ENCODE results near the gene CCT2.

The CCT2 gene

DNA sequence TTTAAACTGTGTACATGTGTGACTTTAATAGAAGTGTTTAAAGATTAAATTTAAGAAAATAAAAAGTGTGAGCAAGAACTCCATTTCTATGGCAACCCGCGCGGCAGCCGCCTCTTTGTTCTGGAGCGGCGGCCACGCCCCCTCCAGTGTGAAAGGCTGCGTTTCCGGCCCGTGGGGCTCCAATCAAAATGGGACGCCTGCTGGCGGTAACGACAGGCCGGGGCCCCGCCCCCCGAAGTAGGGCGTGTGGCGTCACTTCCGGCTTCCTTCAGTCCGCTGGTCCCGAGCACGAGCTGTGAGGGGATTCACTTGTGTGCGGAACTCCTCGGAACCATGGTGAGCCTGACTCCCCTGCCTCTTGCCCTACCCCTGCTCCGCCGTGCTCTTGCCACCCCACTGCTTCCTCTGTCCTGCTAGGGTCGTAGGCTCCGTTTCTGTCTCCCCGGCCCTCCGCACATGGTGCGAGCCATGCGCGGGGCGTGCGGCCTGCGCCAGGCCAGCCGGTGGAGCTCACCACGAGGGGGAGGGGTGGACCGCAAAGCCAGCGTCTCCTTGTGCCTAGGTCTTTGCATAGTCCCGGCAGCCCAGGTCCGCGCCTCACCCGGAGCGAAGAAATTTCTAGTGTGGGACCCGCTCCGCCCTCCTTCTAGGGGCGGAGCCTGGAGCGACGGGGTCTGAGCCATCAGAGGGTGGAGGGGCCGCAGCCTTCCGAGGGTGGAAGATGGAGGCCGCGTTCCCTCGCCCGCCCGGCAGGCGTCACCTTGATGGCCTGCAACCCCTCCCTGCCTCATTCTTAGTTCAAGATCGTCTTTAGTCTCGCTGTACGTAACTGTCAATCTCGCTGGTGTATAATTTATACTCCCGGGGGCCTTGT, at the start of gene CCT2:
Gene CCT2, plus strand, starts transcription at position 271 of the 874 bp plus-strand sequence. Its CDS starts 63 bp downstream, at position 334.
- peak; percentile 97 for DNase-seq

DNA sequence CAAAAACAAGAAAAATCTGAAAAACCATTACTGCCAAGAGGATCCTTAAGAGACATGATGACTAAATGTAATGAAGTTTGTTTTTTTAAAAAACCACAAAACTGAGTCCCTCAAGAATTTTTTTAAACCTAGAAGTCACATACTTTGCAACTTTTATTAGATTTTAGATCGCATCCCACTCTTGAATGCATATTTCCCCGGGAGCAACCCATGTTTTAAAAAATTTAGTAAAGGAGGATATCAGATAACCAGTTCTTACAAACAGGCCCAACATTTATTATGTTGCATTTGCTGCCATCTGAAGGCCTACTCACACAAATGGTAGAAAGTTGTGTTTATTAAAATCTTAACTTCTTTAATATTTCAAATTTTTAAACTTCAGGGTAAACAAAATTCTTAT, 44.3 kb upstream of the CCT2 start:
- no peak for DNase-seq

DNA sequence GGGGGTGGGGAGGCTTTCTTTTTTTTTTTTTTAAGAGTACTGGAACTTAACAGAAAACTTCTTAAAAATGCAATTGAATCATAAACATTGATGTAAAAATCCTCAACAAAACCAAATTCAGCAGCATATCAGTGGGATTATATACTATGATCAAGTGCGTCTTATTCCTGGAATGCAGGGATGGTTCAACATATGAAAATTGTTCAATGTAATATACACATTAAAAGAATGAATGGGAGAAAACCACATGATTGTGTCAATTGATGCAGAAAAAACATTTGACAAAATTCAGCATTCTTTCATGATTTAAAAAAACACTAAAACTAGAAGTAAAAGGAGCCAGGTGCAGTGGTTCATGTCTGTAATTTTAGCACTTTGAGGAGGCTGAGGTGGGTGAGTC, 41.2 kb upstream of the CCT2 start:
- DNase-seq: no peak

DNA sequence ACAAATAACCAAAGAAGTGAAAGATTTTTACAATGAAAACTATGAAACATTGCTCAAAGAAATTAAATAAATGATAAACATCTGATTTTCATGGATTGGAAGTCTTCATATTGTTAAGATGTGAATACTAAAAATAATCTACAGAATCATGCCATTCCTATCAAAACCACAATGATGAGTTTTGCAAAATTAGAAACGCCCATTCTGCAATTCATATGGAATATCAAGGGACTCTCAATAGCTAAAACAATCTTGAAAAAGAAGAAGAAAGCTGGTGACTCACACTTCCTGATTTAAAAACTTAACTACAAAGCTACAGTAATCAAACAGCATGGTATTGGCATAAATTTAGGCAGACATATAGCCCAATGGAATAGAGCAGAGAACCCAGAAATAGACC, 40.2 kb upstream of the CCT2 start:
- no peak for DNase-seq

DNA sequence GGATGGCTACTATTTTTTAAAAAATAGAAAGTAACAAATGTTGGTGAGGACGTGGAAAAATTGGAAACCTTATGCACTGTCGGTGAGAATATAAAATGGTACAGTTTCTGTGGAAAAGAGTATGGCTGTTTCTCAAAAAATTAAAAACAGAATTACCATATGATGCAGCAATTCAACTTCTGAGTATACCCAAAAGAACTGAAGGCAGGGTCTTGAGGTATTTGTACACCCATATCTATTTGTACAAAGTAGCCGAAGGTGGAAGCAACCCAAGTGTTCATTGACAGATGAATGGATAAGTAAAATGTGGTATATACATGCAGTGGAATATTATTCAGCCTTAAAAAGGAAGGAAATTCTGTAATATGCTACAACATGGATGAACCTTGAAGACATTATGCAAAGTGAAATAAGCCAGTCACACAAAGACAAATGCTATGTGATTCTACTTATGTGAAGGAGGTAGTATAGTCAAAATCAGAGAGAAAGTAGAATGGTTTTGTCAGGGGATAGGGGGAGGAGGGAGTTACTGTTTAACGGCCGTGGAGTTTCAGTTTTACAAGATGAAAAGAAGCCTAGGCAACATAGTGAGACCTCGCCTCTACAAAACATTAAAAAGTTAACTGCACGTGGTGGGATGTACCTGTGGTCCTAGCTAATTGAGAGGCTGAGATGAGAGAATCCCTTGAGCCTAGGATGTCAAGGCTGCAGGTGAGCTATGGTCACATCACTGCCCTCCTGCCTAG, 38.4 kb upstream of the CCT2 start:
- DNase-seq: no peak

DNA sequence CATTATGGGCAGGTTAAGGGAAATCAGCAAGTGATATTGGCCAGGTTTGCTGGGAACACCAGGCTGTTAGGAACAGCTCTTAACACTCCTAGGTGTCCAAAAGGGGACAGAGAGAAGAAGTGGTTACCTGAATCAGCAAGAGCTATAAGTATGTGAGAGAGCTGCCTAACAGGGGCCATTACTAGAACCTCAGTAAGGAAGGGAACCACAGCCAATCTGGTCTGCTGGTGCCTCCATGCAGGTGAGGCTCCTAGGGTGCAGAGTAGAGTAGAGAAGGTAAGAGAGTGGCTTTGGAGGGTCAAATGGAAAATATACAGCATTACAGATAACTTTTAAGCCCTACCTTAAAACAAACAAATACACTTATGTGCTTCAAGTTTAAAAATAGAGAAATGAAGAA, 36.6 kb upstream of the CCT2 start:
- no peak for DNase-seq

DNA sequence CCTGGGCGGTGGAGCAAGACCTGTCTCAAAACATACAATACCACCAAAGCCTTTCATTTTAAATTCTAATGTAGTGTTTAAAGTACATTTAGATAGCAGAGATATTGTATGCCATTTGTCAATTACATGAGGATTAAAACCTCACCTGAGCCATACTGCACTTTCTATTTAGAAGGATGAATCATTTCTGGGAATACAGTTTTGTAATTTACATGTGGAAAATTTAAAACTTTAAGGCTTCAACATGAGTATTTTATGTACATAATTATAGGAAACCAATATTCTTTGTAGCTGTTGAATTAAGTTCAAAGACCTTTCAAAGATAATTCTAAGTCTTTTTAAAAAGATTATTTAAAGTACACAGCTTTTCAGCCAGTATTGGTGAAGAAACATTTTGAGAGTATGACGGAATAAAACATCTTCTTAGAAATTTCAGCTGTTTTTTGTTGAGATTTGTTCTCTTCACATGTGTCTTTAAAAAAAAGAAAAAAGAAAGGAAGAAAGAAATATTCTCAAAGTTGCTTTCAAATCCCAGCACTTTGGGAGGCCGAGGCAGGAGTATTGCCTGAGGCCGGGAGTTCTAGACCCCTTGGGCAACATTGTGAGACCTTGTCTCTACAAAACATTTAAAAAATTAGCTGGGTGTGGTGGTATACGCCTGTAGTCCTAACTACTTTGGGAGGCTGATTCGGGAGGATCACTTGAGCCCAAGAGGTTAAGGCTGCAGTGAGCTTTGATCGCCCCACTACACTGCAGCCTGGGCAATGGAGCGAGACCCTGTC, 34.5 kb upstream of the CCT2 start:
- DNase-seq: no peak

DNA sequence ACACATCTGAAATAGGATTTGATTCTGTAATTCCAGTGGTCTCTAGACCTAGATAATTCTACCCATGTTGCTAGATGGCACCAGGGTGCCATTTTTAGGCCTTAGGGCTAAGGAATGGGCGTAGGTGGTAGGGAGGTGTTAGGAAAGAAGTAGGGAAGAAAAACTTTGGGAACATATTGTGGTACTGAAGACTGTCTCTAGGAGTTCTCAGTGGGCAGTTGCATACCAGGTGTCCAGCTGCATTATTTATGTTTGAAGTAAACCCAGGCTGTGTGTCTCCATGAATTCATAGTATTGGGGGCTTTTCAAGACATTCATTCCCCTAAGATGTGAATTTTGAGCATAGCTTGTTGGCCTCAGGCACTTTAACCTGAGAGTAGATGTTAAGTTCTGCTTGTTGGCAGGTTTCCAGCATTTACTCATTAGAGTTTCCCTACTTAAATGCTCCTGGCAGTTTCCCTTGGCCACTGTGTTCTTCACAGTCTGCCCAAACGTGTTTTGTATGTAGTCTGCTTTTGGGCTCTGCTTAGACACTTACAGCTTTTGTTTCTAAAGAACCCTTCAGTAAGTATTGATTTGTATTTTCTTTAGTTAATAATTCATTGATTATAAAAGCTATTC, 31.5 kb upstream of the CCT2 start:
- DNase-seq: peak; percentile 15

DNA sequence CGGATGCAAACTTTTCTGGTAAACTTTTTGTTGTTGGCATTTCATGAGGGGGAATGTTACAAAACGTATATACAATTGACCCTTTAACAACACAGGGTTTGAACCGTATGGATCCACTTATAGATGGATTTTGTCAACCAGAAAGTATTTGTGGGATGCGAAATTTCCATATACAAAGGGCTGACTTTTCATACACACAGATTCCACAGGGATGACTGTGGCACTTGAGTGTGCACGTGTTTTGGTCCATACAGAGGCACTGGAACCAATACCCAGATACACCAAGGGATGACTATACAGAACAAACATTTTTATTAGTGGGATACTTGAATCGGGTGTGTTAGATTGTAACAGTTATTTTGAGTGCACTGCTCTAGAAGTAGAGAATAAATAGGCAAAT, 29.8 kb upstream of the CCT2 start:
- DNase-seq: no peak

DNA sequence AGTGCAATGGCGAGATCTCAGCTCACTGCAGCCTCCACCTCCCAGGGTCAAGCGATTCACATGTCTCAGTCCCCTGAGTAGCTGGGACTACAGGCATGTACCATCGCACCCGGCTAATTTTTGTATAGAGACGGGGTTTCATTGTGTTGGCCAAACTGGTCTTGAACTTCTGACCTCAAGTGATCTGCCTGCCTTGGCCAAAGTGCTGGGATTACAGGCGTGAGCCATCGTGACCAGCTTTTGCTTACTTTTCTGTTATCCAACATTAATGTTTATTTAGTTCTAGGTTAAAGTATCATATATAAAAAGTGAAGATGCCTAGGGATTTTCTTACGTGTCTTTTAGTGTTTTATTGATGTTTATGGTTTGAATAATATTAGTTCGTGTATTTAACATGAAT, 28.9 kb upstream of the CCT2 start:
- no peak for DNase-seq

DNA sequence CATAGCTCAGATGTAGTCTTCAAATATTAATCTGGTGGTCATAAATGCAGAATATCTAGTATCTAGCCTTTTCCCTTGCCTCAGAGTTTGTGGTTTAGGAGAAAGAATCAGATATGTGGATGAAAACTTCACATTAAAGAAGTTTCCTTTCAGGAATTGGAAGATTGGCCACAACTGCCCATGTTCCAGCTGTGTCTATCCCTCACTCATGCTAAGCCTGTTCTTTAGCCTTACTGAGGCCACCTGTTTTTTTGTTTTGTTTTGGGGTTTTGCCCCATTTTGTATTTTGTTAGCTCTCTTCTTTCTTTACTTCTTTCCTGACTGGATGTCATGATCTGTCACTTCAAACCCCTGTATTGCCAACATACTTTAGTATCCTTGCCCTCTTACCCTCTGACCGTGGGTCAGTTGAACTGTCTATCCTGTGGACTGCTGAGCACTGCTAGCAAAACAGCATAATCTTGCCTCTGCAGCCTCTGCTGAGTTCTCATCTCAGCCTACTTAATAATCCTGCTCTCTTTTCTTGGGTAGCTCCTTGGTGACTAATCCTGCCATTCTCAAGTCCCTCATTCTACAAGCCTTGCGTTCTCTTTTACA, 22.0 kb upstream of the CCT2 start:
- no peak for DNase-seq

DNA sequence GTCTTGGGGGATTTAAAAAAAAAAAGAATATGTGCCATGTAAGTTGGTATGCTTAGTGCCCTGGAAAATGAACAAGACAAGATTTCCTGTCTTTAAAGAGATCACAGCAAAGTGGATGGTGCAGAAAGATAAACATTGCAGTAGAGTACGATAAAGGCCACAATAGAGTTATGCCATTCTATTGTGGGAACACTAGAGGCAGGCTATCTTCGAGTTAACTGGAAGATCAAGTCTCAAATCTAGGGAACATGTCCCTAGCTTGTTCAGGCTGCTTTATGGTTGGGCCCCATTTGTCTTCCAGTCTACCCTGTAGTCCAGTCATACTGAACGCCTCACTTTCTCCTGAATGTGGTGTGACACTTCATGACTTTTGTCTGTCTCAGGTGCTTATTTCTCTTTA, 18.7 kb upstream of the CCT2 start:
- no peak for DNase-seq

DNA sequence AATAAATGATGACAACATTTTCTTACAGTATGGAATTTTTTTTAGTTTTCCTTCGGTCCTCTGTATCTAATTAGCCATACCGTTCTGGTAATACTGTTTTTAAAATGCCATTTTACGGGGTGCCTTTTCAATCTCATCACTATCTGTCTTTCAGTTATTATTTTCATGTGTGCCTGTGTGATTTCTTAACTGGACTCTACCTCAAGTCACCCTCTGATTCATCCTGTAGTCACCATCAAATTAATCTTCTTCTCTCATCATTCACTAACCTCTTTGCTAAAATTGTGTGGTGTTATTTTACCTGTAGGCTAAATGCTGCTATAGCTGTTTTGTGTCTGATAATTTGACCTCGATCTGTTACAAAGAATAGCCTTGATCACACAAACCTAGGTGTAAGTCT, 16.0 kb upstream of the CCT2 start:
- no peak for DNase-seq

DNA sequence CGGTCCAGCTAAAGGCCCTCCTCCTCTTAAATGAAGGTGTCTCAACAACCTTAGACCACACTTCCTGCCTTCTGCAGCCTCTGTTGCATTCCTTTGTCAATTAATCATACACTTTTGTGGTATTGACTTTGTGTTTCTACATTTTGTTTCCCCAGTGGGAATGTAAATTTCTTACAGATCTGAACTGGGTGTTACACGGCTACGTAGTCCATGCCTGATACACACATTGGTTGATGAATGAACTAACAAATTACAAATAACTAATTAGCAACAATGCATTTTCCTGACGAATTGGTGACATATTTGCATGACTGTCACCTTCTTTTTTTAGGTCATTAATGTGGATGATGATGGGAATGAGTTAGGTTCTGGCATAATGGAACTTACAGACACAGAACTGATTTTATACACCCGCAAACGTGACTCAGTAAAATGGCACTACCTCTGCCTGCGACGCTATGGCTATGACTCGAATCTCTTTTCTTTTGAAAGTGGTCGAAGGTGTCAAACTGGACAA, 15.2 kb upstream of the CCT2 start:
- DNase-seq: no peak

DNA sequence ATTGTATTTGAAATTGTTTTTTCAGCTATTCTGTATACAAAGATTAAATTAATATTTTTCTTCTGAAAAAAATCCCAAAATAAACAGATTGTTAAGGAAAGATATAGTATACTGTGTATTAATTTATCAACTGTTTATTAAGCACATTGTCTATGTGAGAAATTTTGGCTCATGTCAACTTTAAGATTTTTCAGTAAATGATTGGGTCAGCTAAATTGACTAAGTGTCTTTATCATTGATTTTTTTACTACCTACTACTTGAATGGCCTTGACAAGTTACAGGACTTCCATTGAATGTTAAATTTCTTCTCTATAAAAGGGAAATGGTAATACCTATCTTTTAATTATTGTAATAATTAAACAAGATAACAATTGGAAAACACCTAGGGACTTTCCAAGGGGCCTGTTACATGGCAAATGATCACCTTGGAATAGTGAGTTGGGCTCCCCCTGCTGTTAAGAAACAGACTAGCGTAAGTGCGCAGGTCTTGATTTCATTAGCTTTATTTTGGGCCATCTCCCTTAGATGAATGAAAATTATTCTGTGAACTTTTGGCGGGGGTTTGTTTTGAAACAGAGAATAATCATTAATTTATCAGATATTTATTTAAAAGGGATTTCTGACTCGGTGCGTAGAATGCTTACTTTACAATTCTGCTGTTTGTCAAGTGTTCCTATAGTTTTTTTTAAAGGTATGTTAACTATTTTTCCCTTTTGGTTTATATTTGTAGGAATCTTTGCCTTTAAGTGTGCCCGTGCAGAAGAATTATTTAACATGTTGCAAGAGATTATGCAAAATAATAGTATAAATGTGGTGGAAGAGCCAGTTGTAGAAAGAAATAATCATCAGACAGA, 14.5 kb upstream of the CCT2 start:
- DNase-seq: peak; percentile 30

DNA sequence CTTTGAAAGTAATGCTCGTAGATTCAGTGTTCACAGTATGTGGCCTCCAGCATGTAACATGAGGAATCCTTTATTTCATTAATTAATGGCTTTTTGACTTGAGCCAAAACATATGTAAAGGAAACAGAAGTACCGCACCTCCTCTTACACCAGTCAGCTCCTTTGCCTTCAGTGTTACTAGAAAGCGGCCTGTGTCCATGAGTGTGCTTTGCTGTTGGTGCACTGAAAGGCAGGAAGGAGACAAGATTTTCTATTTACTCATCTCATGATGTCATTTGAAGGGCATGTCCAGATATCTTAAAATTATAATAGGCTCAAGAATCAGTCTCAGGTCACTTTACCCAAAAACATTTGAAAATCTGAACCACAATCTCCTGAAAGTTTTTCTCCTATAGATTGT, 9.9 kb upstream of the CCT2 start:
- DNase-seq: no peak

DNA sequence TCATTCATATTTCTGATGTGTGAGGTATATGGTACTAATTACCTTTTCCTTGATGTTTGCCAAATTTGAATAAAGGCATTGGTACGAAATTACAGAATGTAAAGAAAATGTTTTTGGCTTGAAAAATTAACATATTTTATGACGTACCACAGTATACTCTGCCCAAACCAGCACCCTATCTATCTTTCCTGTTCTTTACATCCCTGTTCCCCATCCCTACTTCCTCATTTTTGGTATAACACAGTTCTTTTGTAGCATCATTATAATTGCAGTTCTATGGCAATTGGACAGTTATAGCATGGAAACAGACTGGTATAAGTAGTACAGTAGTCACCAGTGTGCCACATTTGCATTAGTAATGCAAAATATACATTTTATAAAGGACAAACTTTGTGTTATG, 7.0 kb upstream of the CCT2 start:
- no peak for DNase-seq

DNA sequence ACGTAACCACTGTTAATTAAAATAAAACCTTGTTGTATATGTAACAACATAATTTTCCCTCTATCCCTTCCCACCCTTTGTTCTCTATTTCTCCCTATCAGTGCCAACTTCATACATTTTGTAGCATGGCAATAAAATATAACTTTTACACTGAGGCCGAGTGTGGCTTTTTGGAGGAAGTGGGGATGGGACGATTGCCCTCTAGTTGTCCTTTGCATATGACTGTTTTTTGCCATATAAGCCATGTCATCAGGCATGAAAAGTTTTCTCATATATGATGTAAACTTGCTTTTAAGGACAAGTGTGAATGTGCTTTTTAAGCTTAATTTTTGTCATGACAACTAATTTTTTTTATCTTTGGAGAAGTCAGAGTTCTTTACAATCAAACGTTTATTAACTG, 6.2 kb upstream of the CCT2 start:
- no peak for DNase-seq

DNA sequence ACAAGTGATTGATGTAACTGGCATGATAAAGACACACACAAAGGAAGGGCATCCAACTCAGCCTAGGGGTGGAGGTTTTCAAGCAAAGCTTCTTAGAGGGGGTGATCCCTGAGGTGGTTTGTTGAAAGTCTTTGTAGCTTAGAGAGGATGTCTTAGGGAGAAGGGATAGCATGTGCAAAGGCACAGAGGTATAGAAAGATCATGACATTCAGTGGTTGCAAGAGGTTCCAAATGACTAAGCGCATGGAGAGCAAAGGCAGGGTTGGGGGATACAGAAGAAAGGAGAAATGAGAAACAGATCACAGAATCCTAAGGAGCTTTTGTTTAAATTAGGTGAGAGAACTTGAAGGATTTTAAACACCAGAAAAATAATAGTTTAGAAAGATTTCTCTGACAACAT, 5.2 kb upstream of the CCT2 start:
- DNase-seq: no peak

DNA sequence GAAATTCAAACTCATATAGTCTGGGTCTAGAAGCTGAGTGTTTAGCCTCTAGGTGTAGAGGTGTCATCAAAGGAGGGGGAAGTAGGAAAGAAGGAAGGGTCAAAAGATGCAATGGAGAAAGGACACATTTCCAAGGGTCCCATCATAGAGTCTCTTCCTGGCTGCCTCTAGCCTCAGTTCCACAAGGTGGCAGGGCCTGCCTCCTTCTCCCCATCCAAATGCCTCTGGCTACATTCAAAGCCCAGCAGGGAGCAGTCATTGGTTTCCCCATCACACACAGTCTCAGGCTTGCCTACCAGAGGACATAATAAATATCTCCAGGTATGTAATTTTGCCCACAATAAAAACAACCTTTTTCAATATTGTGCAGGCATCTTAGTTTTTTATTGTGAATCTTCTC, 2.1 kb upstream of the CCT2 start:
- no peak for DNase-seq

DNA sequence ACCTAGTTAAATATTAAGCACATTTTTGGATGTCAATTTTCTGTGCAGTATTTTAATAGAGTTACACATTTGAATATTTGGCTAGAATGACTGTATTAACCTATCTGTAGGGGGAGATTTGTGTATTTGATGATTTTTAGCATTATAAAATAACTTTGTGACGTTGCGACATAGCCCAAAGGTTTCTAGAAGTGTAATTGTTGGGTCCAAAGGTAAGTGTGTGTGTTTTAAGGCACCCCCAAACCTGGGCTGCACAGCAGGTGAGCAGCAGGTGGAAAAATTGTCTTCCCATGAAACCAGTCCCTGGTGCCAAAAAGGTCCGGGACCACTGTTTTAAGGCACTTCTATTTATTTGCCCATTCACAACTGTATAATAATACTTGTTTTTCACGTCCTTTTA, 3.3 kb downstream of the CCT2 start:
- DNase-seq: no peak

DNA sequence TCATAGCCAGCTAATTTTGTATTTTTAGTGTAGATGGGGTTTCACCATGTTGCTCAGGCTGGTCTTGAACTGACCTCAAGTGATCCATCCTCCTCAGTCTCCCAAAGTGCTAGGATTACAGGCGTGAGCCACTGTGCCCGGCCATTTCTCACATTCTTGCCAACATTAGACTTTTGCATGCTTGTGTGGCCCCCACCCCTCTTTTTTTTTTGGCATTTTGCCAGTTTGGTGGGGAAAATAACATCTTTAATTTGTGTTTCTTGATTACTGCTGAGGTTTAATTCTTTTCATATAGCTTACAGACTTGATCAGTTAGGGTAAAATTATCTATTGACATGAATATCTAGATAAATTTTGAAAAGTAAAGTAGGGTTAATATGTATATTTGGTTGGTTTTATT, 3.8 kb downstream of the CCT2 start:
- no peak for DNase-seq

Measured in NCI-H2107 (cell line).